Fibroblast of upper back skin (primary cell): Measurements from ENCODE around the gene ZCCHC9.
A peak's percentile ranks its signal among the peaks of the same experiment; 100 is the strongest.
"Not testable (repeated sequence)": the region's sequence is repeated elsewhere in the genome, so short reads cannot be mapped to it uniquely, and the experiment has no call there.

Experiments used
- DNase-seq: peaks from one replicate; pipeline ENCODE4 v3.0.0-alpha.2; 2013

ZCCHC9 gene, protein sequence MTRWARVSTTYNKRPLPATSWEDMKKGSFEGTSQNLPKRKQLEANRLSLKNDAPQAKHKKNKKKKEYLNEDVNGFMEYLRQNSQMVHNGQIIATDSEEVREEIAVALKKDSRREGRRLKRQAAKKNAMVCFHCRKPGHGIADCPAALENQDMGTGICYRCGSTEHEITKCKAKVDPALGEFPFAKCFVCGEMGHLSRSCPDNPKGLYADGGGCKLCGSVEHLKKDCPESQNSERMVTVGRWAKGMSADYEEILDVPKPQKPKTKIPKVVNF

DNA sequence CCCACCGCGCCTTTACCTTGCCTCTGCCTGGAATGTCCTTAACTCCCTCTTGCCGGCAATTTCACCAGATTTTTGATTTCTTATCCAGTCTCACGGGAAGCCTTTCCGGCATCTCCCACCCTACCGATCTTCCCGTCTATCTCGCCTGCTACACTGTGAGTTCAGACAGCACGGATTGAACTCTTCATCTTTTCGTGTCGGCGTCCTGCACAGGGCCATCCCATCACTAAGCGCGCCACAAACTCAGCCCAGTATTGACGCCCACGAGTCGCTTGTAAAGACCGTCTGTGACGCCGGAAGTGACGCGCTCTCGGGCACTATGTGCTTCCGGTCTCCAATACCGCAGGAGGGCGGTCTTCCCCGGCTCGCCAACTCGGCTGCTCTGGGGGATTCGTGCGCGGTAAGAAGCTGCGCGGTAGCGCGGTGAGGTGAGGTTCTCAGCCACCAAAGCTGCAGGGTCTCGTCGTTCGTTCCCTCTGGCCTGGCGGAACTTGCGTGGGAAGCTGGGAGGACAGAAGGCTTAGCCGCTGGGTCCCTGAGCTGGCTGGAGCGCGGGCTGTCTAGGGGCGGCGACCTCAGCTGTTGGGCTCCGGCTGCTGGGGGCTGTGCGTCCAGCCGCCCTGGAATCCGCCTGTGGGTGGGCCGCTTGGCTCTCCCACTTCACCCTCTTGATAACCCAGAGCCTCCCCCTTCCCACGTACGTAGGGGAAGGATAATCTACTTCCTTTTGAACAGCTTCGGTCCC, at the start of gene ZCCHC9:
Gene ZCCHC9, plus strand, starts transcription at position 317 of the 745 bp plus-strand sequence. CDS start 3,171 bp downstream, outside the sequence.
- DNase-seq = peak; percentile 96

DNA sequence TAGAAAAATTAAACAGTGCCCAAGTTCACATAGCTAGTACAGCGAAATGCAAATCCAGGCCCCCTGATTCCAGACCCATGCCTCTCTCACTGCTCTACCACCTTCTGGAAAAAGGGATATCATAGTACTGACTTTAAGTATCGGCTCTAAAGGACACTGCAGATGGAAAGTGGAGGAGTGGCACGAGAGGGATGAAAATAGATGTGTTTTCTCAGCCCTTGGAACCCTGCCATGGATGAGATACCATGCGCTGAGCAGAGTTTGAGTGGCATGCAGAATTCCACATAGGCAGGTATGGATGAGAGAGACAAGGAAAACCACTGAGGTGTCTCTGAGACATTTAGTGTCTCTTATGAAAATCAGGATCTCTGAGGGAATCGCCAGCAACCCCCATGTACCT, 49.5 kb upstream of the ZCCHC9 start:
- no peak for DNase-seq

DNA sequence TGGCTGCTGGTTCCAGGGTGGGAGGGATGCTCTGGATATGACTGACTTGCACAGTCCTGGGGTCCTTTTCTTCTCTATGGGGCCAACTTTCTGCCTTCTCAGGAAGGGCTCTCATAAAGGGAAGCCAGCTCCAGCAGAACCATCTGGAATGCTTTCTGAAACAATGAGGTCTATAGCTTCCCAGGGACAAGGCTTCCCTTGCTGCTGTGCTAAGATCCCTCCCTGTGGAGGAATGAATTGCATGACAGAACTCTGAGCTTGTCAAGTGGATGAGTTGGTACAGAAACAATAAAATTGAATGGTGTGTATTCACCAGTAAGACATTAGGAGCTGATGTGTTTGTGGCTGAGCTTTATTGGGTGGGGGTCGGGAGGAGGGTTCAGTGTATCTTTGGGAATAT, 48.5 kb upstream of the ZCCHC9 start:
- DNase-seq = no peak

DNA sequence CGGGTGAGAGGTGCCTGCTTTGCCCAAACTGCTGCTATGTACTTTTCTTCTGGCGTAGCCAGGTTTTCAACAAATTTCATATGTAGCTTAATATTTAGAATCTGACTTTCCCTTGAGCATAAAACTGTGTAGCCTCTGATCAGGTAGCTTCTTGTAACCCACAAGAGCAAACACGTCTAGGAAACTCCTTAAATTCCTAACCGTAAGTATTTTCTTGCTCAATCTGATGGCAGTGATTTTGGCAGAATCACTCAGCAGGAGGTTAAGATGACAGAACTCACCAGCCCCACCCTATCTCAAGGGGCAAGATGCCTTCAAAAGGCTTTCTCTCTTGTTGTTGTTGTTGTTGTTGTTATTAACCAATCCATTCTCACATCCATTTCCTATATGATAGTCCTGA, 47.5 kb upstream of the ZCCHC9 start:
- DNase-seq = no peak

DNA sequence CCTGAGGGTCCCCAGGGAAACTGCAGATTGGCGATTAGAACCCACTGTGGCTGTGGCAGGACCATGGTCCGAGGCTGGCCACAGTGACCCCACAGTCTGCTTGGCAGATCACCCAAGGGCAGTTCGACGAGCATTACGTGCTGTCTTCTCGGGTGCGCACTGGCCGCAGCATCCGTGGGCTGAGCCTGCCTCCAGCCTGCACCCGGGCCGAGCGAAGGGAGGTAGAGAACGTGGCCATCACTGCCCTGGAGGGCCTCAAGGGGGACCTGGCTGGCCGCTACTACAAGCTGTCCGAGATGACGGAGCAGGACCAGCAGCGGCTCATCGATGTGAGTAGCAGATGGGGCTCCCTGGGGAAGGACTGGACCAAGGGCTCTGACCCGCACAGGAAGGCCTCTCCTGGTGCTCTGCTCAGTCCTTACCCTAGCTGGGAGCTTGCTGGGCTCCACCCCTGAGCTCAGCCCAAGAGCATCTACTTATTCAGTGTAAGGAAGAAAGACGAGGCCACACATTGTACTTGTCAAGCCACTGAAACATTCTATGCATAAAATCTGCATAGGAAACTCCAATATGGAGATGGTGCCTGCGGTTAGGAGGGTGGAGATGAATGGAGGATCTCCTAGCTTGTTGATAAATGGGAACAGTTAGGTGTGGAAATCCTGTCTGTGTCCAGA, 46.4 kb upstream of the ZCCHC9 start:
- DNase-seq = no peak

DNA sequence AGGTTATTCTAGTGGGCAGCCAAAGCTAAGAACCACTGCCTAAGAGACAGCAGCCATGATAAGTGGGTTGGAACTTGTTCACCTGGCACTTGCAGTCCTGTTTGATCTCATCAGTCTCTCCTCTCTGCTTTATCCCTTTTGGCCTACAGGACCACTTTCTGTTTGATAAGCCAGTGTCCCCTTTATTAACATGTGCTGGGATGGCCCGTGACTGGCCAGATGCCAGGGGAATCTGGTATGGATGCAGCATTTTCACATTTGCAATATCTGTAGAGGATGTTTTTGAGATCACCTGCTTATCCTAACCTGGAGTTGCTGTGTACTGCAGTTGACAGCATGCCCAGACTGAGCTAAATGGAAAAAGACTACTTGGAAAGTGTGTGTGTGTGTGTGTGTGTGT, 44.6 kb upstream of the ZCCHC9 start:
- no peak for DNase-seq

DNA sequence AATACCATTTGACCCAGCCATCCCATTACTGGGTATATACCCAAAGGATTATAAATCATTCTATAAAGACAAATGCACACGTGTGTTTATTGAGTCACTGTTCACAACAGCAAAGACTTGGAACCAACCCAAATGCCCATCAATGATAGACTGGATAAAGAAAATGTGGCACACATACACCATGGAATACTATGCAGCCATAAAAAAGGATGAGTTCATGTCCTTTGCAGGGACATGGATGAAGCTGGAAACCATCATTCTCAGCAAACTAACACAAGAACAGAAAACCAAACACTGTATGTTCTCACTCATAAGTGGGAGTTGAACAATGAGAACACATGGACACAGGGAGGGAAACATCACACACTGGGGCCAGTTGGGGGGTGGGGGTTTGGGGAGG, 38.6 kb upstream of the ZCCHC9 start:
- not testable (repeated sequence) for DNase-seq

DNA sequence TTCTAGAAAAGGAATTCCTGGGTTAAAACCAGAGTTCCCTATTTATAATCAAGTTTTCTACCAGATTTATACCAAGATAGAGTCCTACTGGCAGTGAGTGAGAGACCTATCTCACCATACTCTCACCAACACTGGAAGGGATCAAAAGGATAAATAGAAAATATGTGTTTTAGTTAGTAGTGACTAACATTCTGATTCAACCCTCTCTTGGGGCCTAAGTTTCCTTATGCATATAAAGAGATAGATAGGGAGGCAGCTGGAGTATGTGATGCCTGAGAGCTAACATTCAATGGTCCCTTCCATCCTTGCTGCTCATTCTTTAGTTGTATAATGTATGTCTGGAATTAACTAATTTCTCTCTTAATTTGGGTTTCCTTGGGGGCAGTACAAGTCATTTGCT, 36.3 kb upstream of the ZCCHC9 start:
- peak; percentile 30 for DNase-seq

DNA sequence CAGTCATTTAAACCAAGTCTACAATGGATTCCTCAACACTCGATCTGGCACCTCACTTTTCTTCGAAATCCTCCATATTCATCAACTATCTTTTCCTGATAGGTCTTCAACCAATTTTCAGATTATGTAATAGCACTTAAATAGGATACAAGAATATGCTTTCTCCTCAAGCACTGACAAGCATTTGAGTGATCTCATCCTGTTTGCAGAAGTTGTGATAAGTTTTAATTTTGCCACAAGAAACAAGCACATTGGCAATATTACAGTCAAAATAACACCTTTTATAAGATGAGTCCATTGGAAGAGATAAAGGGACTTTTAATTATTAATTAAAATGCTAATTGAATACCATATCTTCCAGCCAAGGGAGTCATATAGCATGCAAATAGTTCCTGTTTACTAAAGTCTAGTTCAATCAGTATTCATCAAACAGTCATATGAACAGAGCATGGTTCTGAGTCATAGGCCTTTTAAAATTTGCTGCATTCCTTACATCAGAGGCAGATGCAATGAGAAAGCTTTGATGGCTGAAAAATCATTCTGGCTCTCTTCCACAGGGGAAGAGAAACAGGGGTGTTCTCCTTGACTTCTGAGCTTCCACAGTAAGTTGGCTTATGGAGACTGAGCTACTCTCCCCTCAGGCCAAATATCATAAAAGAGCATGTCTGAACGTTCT, 32.7 kb upstream of the ZCCHC9 start:
- peak; percentile 91 for DNase-seq

DNA sequence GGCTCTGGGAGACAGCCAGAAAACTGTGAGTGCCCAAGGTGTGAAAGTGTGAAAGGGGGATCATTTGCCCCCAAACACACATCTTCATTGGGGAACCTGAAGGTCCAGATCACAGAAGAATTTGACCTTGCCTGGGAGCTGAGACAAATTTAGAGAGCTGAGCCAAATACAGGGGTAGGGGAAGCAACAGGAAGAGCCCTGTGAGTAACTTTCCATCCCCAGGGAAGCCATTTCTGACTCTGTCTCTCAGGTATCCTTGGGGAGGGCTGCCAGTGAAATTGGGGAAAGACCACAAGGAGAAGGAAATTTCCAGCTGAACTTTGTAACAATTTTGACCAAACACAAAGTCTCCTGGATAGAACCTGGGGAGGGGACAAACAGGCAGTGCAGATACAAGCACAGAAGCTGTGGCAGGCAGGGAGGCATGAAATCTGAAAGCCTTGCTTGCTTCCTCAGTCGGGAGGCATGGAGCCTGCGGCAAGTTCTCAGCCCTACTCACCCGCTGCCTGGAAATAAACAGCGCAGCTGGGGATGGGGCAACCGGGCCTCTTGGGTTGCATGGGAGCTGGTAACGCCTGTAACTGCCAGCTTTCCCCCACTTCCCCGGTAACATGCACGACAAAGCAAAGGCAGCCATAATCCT, 31.5 kb upstream of the ZCCHC9 start:
- DNase-seq = peak; percentile 32

DNA sequence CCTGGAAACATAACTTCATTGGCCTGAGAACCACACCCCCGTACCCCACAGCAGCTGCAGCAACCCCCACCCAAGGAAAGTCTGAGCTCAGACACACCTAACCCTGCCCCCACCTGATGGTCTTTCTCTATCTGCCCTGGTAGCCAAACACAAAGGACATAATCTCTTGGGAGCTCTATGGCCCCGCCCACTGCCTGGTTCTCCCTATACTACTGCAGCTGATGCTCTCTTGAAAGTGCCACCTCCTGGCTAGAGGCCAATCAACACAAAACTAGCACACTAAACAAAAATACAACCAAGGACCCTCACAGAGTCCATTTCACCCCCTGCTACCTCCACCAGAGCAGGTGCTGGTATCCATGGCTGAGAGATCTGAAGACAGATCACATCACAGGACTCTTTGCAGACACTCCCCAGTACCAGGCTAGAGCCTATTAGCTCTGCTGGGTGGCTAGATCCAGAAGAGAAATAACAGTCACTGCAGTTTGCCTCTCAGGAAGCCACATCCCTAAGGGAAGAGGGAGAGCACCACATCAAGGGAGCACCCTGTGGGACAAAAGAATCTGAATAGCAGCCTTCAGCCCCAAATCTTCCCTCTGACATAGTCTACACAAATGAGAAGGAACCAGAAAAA, 30.9 kb upstream of the ZCCHC9 start:
- DNase-seq = not testable (repeated sequence)

DNA sequence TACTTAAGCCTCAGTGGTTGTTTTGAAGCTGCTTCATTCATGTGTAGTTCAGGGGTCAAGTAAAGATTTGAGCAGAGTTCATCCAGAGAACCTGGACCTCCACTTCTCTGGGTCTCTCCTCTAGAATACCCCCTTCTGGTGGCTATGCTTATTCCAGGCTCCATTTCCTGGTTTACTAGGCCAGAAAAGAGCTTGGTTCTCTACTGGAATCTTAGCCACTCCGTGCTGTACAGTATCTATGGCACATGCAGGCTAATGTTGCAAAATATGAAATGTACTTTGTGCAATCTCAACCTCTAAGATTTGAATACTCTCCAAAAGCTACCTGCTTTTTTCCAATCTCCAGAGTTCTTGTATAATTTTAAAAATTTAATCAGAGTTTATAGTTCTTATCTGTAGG, 17.4 kb upstream of the ZCCHC9 start:
- no peak for DNase-seq

DNA sequence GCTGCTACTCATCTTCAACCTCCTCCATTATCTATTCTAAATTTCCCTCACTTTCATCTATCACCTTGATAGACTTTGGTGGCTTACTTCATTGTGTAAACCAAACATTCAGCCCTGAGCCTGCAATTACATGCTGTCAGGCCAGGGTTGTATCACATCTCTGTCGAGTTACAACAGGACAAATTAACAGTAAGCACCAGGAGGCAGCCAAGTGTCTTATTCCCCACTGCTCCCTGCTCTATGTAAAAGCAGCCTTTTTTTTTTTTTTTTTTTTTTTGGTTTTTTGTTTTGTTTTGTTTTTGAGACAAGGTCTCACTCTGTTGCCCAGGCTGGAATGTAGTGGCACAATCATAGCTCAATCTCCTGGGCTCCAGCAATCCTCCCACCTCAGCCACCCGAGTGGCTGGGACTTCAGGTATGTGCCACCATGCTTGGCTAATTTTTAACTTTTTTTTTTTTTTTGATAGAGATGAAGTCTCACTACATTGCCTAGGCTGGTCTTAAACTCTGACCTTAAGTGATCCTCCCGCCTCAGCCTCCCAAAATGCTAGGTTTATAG, 15.2 kb upstream of the ZCCHC9 start:
- DNase-seq = no peak

DNA sequence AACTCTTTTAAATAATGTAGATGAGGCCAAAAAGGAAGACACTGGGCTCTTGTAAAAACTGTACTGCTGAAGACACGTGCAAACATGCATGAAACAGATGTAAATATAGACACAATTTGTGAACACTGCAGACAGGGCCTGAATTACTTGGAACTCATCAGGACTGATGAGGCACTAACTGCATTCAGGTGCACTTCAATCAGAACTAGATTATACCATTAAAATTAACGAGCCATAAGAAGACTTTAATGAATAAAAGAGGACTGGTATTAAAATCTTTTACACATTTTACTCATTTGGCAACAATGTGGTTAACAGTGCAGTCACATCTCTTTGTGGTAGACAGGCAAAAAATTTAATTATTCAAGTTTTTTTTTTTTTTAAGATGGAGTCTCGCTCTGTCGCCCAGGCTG, 13.4 kb upstream of the ZCCHC9 start:
- DNase-seq = no peak

DNA sequence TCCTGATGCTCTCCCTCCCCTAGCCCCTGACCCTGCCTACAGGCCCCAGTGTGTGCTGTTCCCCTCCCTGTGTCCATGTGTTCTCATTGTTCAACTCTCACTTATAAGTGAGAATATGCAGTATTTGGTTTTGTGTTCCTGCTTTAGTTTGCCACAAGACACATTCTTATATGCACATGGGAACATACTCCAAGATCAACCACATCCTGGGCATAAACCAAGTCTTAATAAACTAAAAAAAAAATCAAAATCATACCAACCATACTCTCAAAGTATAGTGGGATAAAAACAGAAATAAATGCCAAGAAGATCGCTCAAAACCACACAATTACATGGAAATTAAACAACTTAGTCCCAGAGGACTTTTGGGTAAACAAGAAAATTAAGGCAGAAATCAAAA, 11.2 kb upstream of the ZCCHC9 start:
- no peak for DNase-seq

DNA sequence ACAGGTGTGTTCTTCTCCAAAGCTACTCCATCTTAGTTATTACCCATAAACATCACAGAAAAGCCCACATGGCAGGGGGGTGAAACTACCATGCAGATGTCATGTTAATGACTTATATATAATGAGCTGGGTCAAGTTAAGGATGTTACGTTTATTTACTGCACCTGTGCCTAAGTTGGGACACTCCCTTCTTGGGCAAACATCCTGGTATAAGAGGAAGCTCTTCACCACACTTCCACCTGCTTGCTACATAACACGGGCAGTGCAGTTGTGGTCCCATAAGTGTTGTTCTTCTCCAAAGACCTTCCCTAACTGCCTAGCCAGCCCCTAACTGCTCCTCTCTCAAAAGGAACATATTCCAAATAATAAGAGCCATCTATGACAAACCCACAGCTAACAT, 9.3 kb upstream of the ZCCHC9 start:
- DNase-seq = no peak

DNA sequence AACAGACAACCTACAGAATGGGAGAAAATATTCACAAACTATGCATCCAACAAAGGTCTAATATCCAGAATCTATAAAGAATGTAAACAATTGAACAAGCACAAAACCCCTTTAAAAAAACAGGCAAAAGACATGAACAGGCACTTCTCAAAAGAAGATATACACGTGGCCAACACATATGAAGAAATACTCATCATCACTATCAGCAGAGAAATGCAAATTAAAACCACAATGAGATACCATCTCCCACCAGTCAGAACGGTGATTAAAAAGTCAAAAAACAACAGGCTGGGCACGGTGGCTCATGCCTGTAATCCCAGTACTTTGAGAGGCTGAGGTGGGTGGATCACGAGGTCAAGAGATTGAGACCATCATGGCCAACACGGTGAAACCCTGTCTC, 7.4 kb upstream of the ZCCHC9 start:
- not testable (repeated sequence) for DNase-seq

DNA sequence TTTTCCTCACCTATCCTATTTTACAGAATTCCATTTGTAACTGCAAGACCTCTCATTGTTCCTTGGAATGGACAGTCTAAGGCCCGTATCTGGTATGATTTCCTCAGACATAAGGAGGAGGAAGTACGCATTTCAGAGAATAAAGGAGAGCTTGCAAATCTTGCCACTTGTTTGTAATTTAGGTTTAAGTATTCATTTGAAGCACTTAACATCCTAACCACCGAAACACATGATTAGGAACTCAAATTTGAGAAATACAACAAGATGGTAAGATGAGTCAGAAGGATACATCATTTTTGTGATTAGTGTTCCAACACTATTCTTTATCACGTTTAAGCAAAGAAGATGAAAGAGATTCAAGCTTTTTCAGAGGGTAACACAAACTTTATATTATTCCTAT, 3.9 kb upstream of the ZCCHC9 start:
- no peak for DNase-seq

DNA sequence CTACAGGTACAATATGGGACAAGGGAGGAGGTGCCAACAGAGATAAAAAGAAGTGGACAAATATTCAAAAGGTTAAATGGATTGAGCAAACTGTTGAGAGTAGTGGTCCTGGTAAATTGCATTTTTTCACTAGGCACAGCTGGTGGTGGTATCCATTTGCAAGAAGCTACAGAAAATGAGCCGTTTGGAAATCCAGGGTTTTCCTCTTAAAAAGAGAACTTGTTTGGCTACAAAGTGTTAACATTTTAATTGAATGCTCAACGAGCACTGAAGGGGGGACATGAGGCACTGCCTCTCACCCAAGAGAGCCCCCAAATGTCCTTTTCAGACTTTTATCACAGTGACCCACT, 491 bp upstream of the ZCCHC9 start:
- no peak for DNase-seq

DNA sequence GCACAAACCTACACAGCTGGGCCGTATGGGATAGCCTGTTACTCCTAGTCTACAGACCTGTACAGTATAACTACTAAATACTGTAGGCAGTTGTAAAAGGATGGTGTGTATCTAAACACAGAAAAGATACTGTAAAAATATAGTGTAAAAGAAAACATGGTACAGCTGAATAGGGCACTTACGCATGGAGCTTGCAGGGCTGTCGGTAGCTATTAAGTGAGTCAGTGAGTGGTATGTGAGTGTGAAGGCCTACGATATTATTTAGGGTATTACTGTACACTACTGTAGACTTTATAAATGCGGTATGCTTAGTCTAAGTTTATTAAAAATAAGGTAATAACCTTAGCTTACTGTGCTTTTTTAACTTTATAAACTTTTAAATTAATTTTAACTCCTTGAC, 1.2 kb downstream of the ZCCHC9 start:
- DNase-seq = no peak

DNA sequence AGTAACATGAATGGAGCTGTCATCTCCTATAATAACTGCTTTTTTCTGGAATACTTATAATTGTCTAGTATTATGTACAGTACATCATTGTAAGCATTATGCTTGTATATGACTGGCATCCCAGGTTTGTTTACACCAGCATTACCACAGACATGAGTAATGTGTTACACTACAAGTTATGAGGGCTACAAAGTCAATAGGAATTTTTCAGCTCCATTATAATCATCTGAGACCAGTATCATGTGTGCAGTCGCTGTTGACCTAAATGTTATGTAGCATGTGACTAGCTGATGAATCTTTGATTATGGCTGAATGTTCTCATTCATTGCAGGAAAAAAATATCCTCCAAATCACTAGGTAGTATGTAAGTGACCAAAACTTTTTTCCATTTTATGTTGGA, 2.2 kb downstream of the ZCCHC9 start:
- peak; percentile 37 for DNase-seq

DNA sequence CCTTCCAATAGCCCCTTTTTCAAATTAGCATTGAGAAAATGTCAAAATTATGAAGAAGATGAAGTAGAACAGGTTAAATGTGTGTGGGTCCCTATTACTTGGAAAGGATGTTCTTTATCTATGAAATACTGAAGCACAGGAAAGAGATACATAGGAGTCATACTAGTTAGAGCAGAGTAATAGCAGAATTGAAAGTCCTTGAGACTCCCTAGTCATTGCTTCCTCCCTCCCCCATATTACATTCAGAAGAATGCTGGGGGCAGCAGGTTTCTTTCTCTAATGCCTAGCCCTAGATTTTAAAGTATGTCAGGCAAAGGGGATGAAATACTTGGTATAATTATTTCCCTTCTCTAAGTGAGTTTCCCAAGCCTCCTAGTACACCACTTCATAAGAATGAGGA, 4.4 kb downstream of the ZCCHC9 start:
- DNase-seq = no peak
